Measurements from ENCODE around the gene GRK5.

GRK5 gene

DNA sequence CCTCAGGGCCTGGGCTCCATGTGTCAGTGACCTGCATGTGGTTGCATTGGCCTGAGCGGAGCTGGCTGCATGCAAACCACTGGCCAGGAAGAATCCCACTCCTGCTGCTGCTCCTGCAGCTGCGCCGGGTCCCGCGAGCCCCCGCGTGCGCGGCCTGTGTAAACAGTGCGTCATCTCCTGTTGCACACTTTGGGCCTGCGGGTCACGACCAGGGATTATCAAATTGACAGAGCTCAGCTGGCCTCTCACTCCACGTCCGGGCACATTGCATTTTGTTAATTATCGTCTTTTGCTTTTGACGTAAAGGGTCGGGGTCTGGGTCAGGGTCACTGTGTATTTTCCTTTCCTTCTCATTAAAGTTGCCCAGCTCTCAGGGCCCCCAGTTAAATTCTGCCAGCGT is 202.5 kb downstream of the GRK5 start:
- DNase-seq: no peak

DNA sequence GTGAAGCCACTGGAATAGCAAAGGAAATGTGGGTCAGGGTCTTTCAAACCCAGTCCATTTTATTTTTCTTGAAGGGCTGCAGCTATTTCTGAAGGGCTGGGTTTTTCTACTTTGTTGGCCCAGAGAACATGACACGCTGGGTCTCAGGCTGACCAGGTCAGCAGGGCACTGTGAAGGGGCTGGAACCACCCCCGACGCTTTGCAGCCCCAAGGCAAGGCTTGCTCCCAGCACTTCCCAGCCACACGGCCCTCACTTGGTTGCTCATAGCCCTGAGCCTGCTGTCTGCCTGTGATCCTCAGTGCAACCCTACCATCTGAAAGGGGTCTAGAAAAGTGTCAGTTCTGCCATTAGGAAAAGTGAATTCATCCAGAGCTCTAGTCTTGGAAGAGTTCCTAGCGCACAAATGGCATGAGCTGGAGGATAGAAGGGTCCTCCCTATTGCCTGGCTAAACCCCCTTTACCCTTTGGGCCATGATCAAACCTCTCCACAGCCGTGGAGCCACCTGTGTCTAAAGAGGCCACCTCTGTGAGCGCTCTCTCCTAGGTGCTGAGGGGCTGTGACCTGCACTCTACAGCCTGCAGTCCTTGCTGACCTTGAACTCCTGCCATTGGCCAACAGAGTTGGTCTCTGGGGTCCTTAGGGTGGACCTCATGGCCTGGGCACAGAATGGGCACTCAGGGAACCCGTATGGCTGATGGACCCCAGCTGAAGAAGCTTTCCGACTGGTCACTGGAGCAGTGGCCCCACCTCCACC is 203.2 kb downstream of the GRK5 start:
- DNase-seq: no peak

GRCh38 chr10:119412244-119413092 is 205.1 kb downstream of the GRK5 start:
- no peak for DNase-seq

DNA sequence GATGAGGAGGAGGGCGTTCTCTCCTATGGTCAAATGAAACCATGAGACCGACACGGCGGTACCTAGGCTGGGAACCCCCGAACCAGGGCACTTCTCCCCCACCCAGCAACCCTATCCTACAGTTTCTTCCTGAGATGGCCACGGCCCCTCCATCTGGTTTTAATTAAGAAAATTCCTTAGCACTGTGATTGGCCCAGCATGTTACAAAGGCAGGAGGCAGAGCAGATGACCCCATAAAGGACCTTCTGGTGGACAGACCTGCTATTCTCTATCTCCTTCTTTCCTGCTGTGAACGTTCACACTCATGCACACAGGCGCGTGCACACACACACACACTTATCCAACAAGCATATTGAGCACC is 205.7 kb downstream of the GRK5 start:
- no peak for DNase-seq

DNA sequence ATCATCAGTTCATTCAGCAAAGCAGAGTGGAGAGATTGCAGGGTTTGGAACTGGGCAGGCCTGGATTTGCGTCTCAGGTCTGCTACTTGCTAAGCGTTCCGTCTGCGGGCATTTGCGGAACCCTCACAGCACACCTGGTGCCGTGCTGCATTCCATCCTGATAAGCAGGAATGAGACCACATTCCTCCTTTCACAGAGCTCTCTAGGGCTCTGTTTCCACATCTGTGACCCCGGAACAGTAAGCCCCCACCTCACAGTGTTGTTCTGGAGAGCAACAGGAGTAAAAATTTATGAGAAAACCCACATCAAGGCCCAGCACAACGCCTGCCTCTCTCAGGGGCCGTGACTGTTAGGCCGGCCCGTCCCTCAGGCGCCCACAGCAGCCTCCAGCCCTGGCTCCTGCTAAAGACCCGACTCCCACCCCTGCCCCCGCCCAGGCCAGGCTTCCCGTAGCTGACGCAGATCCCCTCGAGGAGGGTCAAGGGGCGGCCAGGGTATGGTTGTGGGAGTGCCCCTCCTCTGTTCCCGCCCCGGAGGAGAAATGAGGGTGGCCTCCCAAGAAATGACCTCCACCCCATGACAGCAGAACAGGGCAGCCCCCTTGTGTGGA is 206.2 kb downstream of the GRK5 start:
- no peak for DNase-seq

- no peak for DNase-seq
Measured at GRCh38 chr10:119414081-119414611, 206.8 kb downstream of the GRK5 start.

GRCh38 chr10:119415121-119415520 is 207.8 kb downstream of the GRK5 start:
- no peak for DNase-seq

DNA sequence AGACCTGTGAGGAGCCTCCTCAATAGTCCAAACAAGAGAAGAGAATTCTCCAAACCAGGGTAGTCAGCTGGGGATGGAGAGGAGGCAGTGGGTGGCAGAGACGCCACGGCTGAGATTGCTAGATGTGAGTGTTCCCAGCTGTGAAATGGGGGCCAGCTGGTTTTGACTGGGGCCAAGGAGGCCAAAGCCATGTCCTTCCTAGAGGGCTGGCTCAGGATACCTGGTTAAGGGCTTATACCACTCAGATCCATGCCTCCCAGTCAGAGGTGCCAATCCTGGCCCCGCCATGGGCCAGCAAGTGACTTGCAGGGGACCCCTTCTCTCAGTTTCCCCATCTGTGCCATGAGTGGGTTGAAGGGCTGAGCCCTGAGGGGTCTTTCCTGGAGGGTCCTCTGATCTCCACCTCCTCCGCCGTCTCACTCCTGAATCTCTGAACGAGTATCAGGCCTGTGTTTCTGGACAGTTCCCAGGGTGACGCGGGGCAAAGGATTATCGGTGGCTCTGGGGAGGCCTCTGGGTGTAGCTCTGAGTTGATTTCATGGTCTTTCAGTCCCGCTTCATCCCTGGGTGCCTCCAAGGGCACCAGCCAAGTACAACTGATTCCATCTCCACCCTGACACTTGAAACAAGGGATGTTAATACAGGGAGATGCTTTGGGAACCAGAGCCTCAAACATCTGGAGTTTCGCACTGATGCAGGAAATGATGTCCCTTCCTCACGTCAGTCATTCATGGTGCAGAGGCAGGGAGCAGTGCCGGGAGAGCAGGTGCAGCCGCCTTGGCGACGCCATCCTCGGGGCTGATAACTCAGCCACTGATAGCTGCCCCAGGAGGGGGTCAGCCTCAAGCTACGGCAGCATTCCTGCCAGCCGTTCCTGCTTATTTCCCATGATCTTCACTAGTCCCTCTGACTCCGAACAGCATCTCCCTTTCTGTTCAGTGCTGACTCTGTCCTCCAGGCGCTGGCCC is 208.4 kb downstream of the GRK5 start:
- DNase-seq: no peak

- DNase-seq: no peak
Measured at GRCh38 chr10:119416855-119417254, 209.5 kb downstream of the GRK5 start.

GRCh38 chr10:119417852-119418251 is 210.5 kb downstream of the GRK5 start:
- DNase-seq: no peak

DNA sequence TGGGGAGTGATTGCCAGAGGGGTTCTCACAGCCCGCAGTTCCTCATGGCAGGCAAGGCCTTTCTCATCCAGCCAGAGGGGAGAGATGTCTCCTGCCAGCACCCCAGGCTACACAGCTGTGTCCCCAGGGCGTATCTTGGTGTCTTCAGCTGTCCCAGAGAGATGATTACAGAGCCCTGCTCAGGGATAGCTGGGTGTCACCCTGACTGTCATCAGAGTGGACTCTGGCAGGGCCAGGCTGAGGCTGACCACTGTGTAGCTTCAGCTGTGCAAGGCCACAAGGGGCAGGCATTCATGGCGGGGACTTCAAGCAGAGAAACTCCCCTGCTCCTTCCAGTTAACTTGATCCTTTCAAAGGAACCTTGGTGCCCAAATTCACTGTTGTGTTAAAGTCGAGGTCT is 211.0 kb downstream of the GRK5 start:
- no peak for DNase-seq

DNA sequence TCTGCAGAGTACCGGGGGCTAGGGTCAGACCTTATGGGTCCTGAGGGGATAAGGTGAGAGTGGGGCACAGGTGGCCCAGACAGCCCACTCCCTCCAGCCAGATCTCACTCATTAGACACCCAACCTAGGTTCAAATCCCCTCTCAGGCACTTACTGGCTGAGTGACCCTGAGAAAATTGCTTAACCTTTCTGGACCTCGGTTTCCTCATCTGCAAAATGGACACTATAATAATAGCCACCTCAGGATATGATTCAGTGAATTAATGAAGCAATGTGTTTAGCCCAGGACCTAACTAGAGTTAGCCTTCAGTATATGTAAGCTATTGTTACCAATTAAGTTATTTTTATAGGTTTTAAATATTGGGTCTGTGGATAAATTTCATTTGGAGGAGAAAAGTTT is 212.6 kb downstream of the GRK5 start:
- DNase-seq: no peak

DNA sequence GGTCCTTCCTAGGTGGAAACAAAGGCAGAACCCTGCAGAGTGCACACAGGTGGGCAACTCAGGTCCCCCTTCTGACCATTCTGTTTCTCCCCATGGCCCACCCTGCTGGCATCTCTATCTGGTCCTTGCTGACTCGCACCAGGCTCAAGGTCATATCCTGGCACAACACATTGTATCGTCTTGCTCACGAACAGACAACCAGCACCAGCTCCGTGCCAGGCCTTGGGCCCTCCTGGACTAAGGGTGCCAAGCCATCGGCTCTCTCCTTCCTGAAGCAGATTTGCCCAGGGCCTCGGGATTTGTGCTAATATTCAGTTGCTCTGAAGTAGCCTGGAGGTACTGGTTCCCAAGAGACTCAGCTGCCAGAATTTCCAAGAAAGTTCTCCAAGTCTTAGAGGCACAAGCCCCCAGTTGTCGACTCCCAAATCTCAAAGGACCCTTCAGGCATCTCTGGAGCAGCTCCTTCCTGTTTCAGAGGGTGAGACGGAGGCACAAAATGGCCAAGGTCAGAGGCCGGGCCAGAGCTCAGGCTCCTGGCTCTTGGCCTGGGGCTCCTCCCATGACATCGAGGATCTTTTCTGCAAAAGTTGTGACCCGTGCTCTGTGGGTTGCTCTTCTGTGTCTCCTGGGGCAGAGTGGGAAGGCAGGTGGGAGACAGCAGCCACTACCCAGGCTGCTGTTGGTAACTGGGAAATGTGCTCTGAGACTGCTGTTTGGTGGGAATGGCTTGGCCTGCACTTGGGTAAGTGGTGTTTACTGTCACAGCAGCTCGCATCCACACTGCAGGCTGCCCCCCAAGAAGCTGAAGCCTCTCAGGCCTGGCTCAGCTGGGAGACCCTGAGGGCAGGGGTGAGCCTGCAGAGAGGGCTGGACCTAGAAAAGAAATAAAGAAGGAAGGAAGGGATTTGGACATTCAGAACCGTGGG is 213.8 kb downstream of the GRK5 start:
- no peak for DNase-seq

GRCh38 chr10:119421891-119422681 is 214.7 kb downstream of the GRK5 start:
- no peak for DNase-seq

GRCh38 chr10:119422682-119423509 is 215.5 kb downstream of the GRK5 start:
- no peak for DNase-seq

DNA sequence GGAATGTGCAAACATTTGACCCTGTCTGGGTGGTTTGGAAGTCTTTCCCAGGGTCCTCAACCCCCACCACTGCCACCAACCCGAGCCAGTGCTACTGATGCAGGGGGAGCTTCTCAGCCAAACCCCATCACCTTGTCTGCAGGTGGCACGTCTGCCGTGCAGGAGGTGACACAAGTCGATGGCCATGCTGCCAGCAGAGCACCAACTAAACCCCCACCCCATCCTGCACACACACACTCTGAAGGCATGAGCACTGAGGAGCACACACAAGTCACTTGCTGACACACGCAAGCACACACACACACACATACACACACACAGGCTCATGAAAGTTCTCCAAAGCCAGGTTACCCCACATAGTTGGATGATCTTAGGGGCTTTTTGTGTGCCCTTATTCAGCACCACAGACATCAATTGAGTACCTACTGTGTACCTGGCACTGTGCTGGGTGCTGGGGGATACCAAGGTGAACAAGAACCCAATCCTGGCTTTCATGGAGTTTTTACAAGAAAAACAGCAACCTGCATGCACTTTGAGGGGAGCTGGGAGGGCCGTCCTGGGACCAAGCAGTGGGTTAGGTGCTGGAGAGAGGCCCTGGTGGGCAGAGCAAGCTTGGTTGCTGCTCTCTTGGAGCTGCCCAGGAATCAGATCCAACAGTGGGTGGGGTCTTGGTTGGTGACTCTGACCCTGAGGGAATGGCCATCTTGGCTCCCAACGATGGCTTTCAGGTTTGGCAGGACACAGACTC is 216.3 kb downstream of the GRK5 start:
- no peak for DNase-seq

- no peak for DNase-seq
Measured at GRCh38 chr10:119424258-119424975, 217.0 kb downstream of the GRK5 start.
